Stomach (tissue), 4 donors: ENCODE results near the gene DEPDC4.

Experiments used
- POLR2AphosphoS5 ChIP-seq, 3 donors: sonication (generic); formaldehyde crosslinking; IDR thresholded peaks; one replicate each; pipeline ENCODE4 v1.6.1; 2016; ENCODE audit warnings: antibody characterized with exemption in 3 of 3
- TF ChIP-seq, protein P1 (sequence below), 7 experiments: fragments of 450-650 bp in 4 of 7; fragments of 200-600 bp in 3 of 7; sonication (generic) in 3 of 7; IDR thresholded peaks; one replicate each; pipeline ENCODE4 v1.5.1; 2016 to 2019; ENCODE audit warnings: antibody characterized with exemption in 7 of 7, control low read depth in 2 of 7, mild to moderate bottlenecking in 1 of 7

DNA sequence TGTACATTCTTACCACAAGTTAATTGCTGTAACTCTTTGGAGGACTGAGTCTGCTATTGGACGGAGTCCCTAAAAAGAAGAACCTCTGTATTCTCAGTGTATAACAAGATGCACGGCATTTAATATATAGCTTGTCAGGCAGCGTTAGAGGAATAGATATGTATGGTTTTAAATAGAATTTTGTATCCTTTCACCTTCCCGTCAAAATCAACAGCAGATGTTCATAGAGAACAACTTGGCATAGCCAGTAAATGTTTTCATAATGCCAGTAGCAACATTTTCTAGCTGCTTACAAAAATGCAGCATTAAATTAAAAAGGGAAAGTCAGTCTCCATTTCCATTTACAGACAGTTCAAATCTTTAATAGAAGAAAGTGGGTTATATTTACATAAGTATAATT is 6.9 kb upstream of the DEPDC4 start:
- TF ChIP-seq, protein P1, sequence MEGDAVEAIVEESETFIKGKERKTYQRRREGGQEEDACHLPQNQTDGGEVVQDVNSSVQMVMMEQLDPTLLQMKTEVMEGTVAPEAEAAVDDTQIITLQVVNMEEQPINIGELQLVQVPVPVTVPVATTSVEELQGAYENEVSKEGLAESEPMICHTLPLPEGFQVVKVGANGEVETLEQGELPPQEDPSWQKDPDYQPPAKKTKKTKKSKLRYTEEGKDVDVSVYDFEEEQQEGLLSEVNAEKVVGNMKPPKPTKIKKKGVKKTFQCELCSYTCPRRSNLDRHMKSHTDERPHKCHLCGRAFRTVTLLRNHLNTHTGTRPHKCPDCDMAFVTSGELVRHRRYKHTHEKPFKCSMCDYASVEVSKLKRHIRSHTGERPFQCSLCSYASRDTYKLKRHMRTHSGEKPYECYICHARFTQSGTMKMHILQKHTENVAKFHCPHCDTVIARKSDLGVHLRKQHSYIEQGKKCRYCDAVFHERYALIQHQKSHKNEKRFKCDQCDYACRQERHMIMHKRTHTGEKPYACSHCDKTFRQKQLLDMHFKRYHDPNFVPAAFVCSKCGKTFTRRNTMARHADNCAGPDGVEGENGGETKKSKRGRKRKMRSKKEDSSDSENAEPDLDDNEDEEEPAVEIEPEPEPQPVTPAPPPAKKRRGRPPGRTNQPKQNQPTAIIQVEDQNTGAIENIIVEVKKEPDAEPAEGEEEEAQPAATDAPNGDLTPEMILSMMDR (IDR thresholded peaks at IDR 0.05) = no peak
- no peak for TF ChIP-seq POLR2AphosphoS5 (IDR thresholded peaks at IDR 0.05)
